ENCODE results near the gene DMRT3.

DMRT3 gene

DNA sequence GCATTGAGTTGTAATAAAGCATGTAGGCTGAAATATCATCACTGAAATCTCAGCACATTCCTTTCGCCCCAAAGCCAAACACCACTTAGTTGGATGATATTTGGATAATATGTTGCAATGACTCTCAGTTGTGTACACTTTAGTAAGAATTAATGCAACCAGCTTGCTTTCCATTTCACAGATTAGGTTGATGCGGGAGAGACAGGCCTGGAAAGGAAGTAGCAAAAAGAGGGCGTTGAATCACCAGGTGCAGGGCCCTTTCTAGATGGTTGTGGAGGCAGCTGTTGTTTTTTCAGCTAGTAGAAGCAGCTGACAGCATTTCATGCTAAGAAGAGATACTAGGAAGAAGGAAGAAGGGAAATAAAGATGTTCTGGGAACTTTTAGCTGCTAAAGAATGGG, 30.9 kb downstream of the DMRT3 start:
- DNase-seq, result no peak

DNA sequence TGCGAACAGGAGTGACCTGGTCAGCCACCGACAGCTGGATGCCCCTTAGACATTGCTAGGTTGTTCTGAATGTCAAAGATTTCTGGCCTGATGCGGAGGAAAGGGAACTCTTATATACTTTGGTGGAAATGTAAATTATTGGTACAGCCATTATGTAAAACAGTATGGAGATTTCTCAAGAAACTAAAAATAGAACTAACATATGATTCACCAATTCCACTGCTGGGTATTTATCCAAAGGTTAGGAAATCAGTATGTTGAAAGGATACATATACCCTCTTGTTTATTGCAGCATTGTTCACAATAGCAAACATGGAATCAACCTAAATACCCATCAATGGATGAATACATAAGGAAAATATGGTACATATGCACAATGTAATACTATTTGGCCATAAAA, 31.8 kb downstream of the DMRT3 start:
- DNase-seq, result no peak

DNA sequence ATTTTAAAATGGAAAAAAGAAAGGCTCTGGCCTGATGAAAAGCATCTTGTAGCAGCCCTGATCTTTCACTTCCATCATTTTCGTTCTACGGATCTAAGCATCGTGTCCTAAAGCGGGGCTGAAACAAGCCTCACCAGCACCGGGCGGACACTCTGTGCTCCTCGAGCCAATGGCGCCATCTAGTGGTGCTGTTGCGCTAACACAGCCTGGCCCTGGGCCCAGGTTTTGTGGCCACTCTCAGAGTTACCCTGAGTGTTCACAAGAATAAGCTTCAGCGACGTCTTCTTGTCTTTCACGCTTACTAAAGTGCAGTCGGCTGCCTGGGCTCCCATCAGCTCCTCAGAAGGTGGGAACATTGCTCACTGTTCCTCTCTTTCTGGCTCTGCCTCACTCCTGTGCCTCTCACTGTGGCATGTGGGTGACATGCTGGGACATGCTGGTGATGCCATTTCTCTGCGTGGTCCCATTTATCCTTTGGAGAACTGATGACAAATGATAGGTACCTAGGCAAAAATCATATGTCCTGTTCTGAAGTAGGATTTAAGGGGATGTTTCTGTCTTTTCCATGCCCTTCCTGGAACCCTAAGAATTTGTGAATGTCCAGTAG, 32.7 kb downstream of the DMRT3 start:
- no peak for DNase-seq

DNA sequence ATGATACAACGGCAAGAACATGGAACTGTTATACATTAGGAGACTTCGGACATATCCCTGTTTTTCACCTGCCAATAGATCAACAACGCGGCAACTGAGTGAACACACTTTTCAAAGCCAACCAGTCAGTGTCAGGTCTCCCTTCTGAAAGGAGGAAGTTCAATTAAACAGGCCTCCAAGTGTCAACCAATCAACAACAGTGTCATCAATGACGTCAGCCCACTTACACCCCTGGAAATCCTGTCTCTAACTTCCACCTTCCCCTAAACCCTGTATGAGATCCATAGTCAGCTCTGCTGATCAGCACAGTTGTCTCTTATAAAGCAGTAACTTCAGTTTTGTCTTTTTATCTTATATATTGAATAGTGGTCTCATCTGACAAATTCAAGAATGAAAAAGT, 36.6 kb downstream of the DMRT3 start:
- DNase-seq, result no peak

DNA sequence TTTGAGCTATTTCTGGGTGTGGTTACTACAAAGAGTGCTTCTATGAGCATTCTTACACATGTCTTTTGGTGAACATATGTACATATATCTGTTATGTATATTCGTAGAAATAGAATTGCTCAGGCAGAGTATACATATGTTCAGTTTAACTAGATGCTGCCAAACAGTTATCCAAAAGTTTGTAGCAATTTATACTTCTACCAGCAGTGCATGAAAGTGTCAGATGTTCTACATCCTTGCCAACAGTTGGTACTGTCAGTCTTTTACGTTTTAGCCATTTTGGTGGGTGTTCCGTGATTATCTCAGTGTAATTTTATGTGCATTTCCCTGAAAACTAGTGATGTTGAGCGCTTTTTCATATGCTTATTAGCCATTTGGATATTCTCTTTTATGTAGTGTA, 37.8 kb downstream of the DMRT3 start:
- DNase-seq, result no peak

DNA sequence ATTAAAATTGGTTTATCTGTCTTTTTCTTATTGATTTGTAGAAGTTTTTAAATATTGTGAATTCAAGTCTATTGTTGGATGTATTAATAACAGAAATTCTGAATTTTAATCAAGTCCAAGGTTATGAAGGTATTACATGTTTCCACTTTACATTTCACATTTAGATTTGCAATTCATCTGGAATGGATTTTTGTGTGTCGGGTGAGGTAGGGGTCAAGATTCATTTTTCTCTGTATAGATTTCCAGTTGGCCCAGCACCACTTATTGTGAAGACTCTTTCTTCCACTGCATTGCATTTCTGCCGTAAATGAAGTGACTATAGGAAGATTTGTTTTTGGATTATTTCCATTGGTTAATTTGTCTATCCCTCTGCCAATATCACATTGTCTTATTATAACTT, 38.2 kb downstream of the DMRT3 start:
- no peak for DNase-seq

DNA sequence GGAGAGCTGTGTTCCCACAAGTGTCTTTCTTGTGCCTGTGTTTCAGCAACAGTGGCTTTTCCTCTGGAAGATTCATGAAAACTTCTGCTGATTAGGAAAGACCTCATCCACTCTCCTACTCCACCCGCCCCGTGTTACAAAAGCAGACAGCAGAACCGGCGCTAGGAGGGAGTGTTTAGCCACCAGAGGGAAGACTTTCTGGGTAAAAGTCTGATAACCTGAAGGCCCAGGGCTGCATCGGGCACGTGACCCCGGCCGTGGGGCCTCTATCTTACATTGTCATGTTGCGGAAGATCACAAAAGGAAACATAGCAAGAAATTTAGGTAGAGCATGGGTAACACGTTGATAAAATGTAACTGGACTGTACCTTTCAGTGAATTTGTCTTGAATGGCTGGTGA, 41.7 kb downstream of the DMRT3 start:
- DNase-seq, result no peak

DNA sequence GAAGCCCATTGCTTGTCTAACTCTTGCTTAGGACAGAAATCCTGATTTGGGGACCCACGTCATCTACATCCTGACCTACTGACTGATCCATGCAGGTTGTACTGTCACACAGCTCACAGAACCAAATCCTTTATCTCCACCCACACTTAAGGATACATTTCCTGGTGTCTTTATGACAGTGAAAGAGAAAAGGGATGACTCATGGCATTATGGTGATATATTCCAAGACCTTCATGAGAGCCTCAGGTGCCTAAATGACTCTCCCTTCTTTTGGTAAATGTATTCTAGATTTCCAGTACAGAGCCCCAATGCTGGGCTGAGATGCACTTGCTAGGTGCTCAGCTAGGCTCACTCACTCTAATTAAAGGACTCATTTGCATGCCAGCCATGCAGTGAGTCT, 47.7 kb downstream of the DMRT3 start:
- no peak for DNase-seq

DNA sequence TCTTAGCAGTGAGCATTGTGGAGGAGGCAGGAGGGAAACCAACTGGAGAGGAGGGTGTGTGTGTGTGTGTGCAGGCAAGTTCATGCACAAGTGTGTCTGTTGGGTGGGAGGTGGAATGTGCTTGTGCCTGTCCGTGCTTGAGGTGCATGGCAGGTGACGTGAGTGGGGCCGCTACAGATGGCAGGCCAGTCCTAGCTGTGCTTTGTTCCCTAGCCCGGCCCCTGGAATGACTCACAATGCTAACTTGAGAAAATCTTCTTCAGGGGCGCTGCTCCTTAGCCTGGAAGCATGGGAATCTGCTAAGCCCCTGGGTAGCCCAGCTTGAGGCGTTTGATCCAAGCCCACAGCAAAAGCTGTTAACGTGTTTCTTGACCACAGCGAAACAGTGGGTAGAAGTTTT, 48.7 kb downstream of the DMRT3 start:
- peak; percentile 86 for DNase-seq

DNA sequence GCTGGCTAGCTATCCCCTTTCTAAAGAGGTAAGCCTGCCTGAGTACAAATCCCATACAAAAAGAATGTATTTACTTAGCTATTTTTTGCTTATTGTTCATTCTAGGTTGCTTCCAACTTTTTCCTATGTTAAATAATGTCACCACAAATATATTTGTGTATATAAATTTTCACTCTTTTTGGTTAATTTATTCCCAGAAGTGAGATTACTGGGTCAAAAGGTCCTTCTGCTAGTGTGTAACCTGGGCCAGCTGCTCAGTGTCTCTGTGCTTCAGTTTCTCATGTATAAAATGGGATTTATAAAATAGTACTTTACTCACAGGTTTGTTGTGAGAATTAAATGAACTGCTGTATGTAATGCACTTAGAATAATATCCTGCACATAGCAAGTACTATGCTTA, 49.8 kb downstream of the DMRT3 start:
- no peak for DNase-seq

DNA sequence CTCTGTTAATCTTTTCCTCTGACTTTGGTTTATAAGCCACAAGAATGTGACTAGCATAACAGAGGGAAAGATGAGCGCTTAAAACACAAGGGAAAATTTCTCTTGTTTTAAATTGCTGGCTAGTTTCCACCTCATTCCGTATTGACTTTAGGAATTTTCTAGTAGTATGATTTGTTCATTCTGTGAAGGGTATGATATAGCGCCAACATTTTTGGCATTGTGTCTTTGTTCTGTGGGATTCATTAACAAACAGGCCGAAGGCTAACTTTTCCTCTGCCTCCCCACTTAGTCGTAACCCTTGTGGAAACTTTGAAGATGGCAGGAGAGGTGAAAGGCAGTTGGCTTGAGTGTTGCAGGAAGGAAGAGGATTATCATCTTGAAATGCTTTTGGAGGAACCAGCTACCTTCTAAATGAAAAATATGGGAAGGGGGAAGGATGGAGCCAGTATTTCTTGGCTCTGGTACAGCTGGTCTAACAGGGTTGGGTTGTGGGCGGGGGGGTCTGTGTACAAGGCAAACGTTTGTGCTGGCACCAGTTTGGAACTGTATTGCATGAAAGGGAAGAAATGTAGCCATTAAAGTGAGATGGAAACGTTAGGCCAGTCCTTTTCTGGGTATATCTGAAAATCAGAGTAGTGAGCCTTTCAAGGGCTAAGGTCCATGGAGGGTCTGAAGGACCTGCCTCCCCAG, 52.2 kb downstream of the DMRT3 start:
- DNase-seq, result no peak

DNA sequence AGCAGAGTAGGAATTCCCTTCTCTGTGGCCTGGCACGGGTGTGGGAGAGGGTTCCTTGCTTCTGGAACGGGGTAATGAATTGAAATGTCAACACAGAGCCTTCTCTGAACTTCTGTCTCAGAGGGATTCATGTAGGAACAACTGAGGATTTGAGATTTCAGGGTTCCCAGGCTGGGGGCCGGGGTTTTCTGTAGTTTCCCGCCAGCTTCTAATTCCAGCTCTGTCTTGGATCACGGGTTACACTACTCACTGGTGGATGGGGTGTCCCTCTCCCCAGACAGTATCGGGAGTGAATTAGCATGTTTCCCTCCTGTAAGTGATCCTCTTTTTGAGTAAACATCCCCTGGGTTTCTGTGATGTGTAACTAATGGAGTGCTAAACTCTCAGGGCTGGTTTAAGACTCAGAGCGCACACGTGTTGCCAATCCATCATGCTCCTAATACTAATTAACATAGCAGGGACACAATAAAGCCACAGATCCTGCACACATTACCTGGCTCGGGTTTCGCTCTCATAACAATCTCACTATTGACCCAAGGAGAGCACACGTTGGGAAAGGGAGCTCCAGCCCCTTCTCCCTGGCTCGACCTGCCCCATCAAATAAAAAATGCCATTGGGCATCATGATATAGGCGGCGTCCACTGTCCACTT, 55.6 kb downstream of the DMRT3 start:
- no peak for DNase-seq

DNA sequence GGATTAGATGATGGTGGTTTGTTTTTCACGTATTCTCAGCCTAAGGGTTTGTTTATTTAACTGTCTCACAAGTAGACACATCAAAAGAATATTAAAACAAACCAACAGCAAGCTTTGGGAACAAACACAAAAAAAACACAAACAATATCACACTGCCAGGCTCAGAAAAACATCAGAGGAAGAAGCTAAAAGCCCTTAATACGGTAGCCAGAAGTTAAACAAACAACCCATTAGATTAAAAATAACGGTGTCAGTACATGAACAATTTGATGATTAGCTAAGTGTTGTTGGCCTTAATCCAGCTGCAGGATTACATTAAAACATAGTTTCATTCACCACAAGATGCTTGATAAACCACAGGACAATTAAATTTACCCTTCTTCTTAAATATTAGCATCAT, 57.8 kb downstream of the DMRT3 start:
- no peak for DNase-seq

DNA sequence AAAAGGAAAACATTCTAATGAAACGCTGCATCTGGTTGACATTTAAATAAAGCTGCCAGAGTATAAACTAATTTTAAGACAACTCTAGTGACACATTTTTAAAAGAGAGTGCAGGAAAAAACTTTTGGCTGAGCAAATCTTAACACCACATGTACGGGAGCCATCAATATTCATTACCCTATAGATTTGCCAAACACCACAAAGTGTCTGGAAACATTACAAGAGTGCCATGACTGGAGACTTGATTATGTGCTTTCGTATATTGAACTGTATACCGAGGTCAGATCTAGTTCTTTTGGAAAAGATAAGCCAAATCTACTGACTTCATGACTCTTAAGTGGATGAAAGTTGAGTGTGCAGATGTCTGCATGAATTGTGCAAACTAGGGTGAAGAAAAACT, 63.1 kb downstream of the DMRT3 start:
- DNase-seq, result no peak
